Activated CD8-positive, alpha-beta memory T cell treated with anti-CD3 and anti-CD28 coated beads, Interleukin-2, amount 50 U/mL, for 48 hours (primary cell): ENCODE measurements around the gene PDILT.
"Not testable (repeated sequence)": the region's sequence is repeated elsewhere in the genome, so short reads cannot be mapped to it uniquely, and the experiment has no call there.

ENCODE experiments used
- DNase-seq: peaks from one replicate; pipeline ENCODE4 v3.0.0-alpha.2; 2020

PDILT gene, protein sequence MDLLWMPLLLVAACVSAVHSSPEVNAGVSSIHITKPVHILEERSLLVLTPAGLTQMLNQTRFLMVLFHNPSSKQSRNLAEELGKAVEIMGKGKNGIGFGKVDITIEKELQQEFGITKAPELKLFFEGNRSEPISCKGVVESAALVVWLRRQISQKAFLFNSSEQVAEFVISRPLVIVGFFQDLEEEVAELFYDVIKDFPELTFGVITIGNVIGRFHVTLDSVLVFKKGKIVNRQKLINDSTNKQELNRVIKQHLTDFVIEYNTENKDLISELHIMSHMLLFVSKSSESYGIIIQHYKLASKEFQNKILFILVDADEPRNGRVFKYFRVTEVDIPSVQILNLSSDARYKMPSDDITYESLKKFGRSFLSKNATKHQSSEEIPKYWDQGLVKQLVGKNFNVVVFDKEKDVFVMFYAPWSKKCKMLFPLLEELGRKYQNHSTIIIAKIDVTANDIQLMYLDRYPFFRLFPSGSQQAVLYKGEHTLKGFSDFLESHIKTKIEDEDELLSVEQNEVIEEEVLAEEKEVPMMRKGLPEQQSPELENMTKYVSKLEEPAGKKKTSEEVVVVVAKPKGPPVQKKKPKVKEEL

DNA sequence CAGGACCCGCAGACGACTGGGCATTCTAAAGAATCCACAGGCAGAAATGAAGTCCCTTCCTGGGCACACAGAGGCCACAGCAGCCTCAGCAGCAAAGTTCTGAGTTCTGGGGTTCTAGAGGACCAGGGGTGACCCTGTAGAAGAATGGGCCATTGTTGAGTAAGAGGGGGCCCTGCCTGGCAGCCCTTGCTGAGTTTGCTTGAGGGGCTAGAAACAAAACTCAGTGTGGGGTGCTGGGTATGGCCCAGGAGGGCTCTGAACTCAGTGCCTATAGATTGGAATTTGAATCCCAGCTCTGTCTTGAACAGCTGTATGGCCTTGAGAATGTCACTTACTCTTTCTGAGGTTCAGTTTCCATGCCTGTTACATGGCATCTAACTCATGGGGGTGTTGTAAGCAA, at the start of gene PDILT:
Gene PDILT, minus strand, starts transcription at position 101 of the 400 bp plus-strand sequence. CDS start 5,437 bp downstream, outside the sequence.
- DNase-seq = no peak

DNA sequence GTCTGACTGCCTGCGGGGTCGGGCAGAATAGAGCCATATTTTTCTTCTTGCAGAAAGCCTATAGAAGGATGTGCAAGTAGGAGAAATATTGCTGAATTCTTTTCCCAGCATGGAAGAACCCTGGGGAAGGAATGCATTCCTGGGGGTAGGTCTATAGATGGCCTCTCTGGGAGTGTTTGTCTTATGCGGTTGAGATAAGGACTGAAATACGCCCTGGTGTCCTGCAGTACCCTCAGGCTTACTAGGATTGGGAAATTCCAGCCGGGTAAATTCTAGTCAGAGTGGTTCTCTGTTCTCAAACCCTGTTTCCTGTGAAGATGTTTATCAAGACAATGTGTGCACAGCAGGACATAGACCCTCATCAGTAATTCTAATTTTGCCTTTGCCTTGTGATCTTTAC, 49.1 kb upstream of the PDILT start:
- DNase-seq = not testable (repeated sequence)

- not testable (repeated sequence) for DNase-seq
Measured at GRCh38 chr16:20451364-20451763, 46.8 kb upstream of the PDILT start, which contains the start of gene ACSM2A. Gene ACSM2A (plus strand): TSS chr16:20451521. CDS start chr16:20460115, 8,594 bp downstream.

DNA sequence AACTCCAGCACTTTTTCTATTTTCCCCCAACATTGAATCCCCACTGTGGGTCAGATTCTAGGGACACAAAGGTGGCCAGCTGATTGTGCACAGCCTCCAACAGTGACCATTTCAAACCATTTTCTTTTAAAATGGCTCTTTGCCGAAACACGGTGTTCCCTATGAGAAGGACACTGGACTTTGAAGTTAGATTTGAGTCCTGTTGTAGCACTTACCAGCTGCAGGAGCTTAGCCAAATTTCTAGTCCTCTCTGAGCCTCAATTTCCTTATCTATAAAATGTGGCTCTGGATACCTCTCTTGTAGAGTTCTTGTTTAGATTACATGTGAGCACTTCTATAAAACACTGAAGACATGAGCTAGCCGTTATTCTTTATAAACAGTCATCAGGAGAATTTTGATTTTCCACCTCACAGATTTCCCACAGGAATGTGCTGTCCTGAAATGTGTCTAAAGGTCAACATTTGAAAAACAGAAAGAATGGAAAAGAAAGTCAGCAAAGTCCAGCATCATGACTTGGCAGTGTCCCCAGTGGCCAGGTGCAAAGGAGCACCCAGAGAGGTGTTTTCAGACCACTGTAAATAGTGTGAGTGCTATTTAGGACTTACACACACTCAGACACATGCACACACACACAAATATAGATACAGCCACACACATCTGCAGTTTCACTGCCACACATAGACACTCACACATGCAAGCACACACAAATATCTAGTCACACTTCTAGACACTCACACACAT, 42.3 kb upstream of the PDILT start:
- DNase-seq = not testable (repeated sequence)

- not testable (repeated sequence) for DNase-seq
Measured at GRCh38 chr16:20441859-20442258, 37.3 kb upstream of the PDILT start.

DNA sequence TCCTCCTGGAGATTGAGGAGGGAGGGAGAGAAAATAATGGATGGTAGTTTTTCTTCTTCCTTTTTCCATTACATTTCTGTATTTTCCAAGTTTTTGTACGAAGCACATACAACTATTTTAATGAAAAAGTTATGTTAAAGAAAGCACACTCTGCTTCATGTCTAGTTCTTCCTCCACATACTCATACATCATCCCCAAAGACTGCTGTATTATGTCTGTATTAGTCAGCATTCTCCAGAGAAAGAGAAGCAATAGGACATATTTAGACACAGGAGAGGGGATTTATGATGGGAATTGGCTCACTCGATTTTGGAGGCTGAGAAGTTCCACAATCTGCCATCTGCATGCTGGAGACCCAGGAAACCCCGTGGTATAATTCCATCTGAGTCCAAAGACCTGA, 36.7 kb upstream of the PDILT start:
- no peak for DNase-seq

GRCh38 chr16:20440731-20441130, 36.2 kb upstream of the PDILT start:
- not testable (repeated sequence) for DNase-seq

- DNase-seq = not testable (repeated sequence)
Measured at GRCh38 chr16:20439820-20440231, 35.3 kb upstream of the PDILT start.

GRCh38 chr16:20438950-20439349, 34.4 kb upstream of the PDILT start:
- not testable (repeated sequence) for DNase-seq

DNA sequence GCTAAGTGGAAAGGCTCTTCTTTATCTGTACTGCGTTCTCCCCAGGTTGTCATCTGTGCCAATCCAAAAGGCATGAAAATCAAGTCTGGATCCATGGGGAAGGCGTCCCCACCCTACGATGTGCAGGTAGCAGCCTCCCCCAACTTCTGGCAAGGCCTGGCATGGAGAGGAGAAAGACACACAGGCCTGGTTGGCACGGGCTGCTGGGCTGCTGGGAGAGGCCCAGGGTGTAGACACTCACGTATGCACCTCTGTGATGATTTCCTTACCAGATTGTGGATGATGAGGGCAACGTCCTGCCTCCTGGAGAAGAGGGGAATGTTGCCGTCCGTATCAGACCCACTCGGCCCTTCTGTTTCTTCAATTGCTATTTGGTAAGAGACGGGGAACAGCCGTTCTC, 26.4 kb upstream of the PDILT start:
- no peak for DNase-seq

DNA sequence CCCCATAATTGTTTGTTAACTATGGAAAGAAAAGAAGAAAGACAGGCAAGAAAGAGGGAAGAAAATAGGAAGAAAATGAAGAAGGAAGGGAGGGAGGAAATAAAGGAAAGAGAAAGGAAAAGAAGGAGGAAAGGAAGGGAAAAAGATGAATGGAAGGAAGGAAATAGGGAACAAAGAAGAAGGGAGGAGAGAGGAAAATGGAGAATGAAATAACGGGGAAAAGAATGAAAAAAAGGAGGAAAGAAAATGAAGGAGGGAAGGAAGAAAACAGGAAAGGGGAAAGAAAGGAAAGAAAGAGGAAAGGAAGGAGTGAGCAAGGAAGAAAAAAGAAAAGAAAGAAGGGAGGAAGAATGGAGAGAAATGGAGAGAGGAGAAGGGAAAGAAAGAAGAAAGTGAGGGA, 25.9 kb upstream of the PDILT start:
- DNase-seq = not testable (repeated sequence)

GRCh38 chr16:20429499-20429898, 25.0 kb upstream of the PDILT start:
- DNase-seq = not testable (repeated sequence)

- DNase-seq = not testable (repeated sequence)
Measured at GRCh38 chr16:20427401-20427797, 22.9 kb upstream of the PDILT start.

DNA sequence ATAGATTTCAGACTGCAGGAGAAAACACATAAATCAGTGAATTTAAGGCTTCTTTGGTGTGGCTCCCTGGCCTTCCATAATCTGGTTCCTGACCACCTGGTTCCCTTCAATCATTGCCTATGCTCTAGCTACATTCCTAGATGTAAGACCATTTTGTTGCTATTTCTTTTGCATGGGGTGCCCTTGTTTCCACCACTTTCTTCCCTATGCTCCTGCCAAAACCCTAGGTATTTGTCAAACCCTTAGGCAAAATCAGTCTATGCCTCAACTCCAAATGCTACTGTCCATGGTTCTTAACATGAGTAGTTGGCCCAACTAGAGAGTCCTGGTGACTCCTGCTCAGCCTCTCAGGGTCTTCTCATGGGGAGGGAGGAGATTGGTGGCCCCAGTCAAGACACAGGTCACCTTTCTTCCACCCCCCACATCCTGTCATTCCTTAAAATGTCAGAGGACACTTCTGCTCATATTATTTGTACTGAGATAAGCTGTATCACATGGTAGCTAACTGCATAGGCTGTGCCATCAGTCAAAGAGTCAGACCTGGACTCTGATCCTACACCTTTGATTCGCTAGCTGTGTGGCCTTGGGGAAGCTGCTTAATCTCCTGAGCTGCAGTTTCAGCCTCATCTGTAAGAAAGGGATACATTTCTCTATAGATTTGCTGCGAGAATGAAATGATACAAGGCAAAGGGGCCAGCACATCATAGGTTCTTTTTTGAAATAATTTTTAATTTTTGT, 19.8 kb upstream of the PDILT start:
- no peak for DNase-seq

DNA sequence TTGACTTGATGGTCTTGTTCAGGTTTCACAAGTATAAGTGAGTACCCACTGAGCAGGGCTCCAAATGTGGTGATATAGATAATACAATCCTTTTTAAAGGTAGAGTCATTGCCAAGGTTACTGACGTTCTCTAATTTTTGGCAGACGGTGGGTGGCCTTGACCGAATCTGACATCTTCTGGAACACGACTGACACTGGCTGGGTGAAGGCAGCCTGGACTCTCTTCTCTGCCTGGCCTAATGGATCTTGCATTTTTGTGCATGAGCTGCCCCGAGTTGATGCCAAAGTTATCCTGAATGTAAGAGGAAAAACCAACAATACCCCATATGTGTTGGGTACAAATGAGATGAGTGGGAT, 19.2 kb upstream of the PDILT start:
- DNase-seq = not testable (repeated sequence)

DNA sequence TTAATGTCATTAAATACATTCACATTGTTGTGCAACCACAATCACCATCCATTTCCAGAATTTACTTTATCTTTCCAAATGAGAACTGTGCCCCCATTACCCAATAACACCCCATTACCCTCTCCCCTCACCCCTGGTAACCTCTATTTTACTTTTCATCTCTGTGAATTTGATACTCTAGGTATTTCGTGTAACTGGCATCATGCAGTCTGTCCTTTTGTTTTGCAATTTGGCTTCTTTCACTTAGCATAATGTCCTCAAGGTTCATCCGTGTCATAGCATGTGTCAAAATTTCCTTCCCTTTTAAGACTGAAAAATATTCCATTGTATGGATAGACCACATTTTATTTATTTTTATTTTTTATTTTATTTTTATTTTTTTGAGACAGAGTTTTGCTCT, 17.2 kb upstream of the PDILT start:
- DNase-seq = not testable (repeated sequence)

DNA sequence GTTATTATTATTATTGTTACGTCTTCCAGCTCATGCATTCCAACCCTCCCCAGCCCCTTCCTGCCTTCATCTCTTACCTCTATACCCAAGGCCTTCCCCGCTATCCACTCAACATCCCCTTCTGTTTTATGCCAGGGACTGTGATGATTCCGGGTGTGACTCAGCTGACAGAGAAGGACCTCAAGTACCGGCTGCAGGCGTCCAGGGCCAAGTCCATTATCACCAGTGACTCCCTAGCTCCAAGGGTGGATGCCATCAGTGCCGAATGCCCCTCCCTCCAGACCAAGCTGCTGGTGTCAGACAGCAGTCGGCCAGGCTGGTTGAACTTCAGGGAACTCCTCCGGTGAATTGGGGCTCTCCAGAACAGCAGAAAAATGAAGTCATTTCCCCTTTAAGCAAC, 14.6 kb upstream of the PDILT start:
- DNase-seq = not testable (repeated sequence)

- DNase-seq = no peak
Measured at GRCh38 chr16:20415541-20415940, 11.0 kb upstream of the PDILT start.

- no peak for DNase-seq
Measured at GRCh38 chr16:20411055-20411454, 6.5 kb upstream of the PDILT start.

- no peak for DNase-seq
Measured at GRCh38 chr16:20410121-20410723, 5.7 kb upstream of the PDILT start.

- no peak for DNase-seq
Measured at GRCh38 chr16:20409398-20410120, 5.0 kb upstream of the PDILT start, which contains the start of gene ACSM5. Gene ACSM5 (plus strand): TSS chr16:20409534. CDS start chr16:20411485, 1,951 bp downstream.

DNA sequence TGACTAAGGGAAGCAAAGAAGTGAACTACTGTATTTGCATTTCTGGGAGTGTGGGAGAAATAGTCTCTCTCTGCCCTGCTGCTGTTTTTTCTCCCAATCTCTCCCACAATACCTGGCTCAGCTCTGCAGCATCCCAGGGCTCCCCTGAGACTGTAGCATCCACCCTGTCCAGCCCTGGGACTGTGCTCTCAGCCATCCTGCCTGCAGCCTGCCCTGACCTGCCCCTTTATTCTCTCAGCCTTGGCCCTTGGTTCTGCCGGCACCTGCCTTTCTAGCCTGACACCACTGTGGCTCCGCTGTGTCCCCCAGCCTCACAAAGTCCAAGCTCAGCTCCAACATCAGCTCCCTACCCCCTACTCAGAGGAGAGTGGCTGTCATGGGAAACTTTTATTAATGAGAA, 1.9 kb downstream of the PDILT start:
- DNase-seq = no peak
